IPS-18c (cell line): ENCODE results near the gene KIF4B.
"Not testable (repeated sequence)": the region's sequence is repeated elsewhere in the genome, so short reads cannot be mapped to it uniquely, and the experiment has no call there.

ENCODE experiments used
- H3K4me3 ChIP-seq: 2 replicates; pipeline ENCODE4 v1.7.0; 2013; ENCODE audit warnings: low read depth, mild to moderate bottlenecking, low read length, moderate library complexity; ENCODE audit not compliant: insufficient read depth
- H3K9me3 ChIP-seq: one replicate; pipeline ENCODE4 v1.6.1; 2013; ENCODE audit warnings: mild to moderate bottlenecking, low read length, moderate library complexity; ENCODE audit not compliant: control insufficient read depth, insufficient read depth

Gene KIF4B

GRCh38 chr5:155035087-155035486 is 21.5 kb downstream of the KIF4B start:
- H3K9me3 ChIP-seq, H3K4me3 ChIP-seq: not testable (repeated sequence)

DNA sequence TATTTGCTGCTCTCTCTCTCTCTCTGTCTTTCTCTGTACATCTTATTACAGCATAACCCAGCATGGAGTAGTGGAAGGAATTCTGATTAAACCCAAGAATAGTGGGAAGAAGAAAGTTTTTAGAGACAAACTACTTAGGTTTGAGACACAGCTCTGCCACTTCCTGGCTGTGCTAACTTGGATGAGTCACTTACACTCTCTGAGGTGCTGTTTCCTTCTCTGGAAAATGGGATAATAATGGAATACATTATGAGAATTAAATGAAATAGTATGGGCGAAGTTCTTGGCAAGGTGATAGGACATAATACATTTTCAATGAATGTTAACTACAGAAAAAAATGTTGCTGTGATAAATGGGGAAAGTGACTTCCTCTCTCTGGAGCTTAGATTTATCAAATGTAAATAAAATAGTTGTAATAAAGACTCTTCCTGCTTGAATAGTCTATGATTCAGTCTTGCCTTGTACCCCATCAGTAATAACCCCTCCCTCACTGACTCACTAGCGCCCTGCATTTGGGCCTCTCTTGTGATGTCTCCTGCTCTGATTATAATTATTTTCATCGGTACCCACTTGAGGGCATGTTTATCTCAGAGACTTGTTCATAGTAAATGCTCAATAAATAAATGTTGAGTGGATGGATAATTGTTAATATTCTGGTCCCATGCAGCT is 27.6 kb downstream of the KIF4B start:
- Histone ChIP-seq H3K9me3 (no peaks in the 10 kb centered on the region), H3K4me3 (no peak overlapping the region)

GRCh38 chr5:155044591-155044990 is 31.0 kb downstream of the KIF4B start:
- no peak overlapping the region for H3K4me3 ChIP-seq
- H3K9me3 ChIP-seq: no peaks in the 10 kb centered on the region

GRCh38 chr5:155046591-155046990 is 33.0 kb downstream of the KIF4B start:
- Histone ChIP-seq H3K9me3 (no peaks in the 10 kb centered on the region), H3K4me3 (no peak overlapping the region)

- H3K9me3 ChIP-seq: no peaks in the 10 kb centered on the region
- no peak overlapping the region for H3K4me3 ChIP-seq
Measured at GRCh38 chr5:155047818-155048217, 34.3 kb downstream of the KIF4B start.

GRCh38 chr5:155049569-155050383 is 36.2 kb downstream of the KIF4B start:
- Histone ChIP-seq H3K9me3 (no peaks in the 10 kb centered on the region), H3K4me3 (no peak overlapping the region)

DNA sequence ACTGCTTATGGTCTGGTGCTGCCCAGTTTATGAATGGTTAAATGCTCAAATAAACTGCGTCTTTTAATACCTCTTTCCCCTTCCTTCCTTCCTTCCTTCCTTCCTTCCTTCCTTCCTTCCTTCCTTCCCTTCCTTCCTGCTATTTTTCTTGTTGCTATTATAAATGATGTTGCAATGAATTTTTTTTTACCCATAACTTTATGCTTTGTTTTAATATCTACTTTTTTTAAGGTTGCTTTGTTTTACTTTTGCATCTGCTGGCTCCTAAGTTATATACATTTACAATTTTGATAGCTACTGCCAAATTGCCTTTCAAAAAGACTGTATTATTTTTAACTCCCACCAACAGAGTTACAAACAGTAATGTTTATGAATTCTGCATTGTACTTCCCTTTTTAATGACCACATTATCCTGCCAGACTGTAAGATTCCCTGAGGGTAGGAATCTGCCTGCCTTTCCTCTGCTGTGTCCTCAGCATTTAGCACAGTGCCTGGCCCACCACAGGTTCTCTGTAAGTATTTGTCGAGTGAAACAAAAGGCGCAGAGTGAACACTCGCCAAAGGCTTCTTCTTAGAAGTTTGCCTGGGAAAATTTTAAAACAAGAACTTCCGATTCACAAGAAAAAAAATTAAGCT is 36.9 kb downstream of the KIF4B start:
- Histone ChIP-seq H3K4me3 (no peak overlapping the region), H3K9me3 (no peaks in the 10 kb centered on the region)

DNA sequence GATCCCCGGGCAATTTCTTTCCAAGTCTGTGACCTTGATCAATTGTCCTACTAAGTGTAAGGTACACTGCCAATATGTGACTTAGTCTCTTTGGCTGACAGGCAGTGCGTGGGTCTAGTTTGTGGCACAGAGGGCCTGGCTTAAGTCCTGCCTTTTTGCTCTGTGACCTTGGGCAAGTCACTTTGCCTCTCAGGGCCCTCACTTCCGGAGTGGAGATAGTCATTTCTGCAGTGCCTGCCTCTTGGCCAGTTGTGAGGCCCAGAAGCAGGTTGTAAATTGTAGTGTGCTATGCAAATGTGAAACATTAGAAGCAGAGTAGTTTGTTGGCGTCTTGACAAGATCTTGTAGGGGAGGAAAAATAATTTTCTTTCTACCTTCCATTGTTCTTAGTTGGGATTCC is 39.0 kb downstream of the KIF4B start:
- no peak overlapping the region for H3K4me3 ChIP-seq
- H3K9me3 ChIP-seq: no peaks in the 10 kb centered on the region

DNA sequence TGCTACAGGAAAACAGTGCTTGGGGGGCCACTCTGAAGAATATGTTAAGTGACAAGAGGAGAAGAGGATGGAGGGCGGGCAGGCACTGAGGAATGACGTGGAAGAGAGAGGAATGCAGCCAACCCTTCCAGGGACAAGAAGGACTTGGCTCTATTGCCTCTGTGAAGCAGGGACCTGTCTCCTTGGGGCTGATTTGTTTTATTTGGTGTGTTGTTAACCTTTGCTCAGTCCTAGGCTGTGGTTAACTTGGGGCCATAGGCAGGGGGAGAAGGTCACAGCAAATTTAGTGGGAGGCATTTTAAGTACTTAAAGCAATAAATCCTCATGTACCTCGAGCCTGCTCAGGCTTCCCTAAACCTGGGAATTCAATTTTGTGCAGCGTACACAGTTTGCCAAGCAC is 39.9 kb downstream of the KIF4B start:
- H3K9me3 ChIP-seq: no peaks in the 10 kb centered on the region
- no peak overlapping the region for H3K4me3 ChIP-seq

- Histone ChIP-seq H3K4me3 (no peak overlapping the region), H3K9me3 (no peaks in the 10 kb centered on the region)
Measured at GRCh38 chr5:155056644-155057269, 43.2 kb downstream of the KIF4B start.

GRCh38 chr5:155057626-155058025 is 44.1 kb downstream of the KIF4B start:
- Histone ChIP-seq H3K9me3 (no peaks in the 10 kb centered on the region), H3K4me3 (no peak overlapping the region)

- no peaks in the 10 kb centered on the region for H3K9me3 ChIP-seq
- H3K4me3 ChIP-seq: no peak overlapping the region
Measured at GRCh38 chr5:155064580-155064979, 51.0 kb downstream of the KIF4B start.

DNA sequence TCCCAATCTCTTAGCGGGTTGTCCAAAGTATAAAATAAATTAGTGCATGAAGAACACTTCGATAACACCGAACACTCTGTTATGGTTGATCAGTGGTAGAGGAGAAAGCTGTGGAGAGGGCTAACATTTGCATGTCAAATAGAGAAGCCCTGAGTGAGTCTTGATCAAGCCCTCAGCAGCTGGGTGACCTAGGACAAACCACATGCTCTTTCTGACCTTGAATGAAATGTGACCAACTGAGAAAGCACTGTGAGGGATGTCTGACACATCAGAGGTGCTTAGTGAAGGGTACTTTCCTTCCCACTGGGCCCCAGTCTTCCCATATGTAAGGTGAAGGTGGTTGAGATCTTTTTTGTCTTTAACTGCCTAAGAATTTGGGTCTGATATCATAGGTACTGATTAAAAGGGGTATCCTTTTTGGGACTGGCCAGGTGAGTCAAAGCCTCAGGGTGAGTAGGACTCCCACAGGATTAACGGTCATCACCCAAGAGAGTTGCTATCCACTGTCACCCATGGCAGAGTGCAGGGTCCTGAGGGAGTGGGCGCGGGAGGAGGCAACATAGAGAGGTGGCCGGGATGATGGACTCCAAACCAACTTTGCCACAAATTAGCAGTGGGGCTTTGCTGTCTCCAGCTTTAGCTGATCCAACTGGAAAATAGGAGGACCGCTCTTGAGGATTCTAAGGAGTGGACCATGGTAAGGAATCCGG is 53.5 kb downstream of the KIF4B start:
- H3K9me3 ChIP-seq: no peaks in the 10 kb centered on the region
- no peak overlapping the region for H3K4me3 ChIP-seq
